GM19240 (cell line): ENCODE results near the gene HS3ST4.
"Not testable (repeated sequence)": the region's sequence is repeated elsewhere in the genome, so short reads cannot be mapped to it uniquely, and the experiment has no call there.

Experiments used
- DNase-seq: peaks from one replicate; pipeline ENCODE4 v3.0.0; 2011; ENCODE audit warnings: low spot score; ENCODE audit not compliant: insufficient read length

The HS3ST4 gene

DNA sequence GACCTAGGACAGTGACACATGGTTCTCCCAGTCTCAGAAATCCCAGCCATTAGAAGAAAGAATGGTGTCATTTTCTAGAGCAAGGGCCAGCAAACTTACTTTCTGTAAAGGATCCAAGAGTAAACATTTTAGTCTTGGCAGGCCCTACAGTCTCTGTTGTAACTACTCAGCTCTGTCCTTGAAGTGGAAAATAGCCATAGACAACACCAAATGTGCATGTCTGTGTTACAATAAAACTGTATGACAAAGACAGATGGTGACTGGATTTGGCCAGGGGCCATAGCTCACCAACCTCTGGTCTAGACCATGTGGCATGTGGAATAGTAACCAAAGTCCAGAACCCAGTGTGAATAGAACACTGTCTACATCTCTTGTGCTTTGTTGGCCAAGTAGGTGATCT is 286.5 kb downstream of the HS3ST4 start:
- no peak for DNase-seq

GRCh38 chr16:25988084-25988483 is 296.3 kb downstream of the HS3ST4 start:
- no peak for DNase-seq

- no peak for DNase-seq
Observed at GRCh38 chr16:25988882-25989281, 297.1 kb downstream of the HS3ST4 start.

DNA sequence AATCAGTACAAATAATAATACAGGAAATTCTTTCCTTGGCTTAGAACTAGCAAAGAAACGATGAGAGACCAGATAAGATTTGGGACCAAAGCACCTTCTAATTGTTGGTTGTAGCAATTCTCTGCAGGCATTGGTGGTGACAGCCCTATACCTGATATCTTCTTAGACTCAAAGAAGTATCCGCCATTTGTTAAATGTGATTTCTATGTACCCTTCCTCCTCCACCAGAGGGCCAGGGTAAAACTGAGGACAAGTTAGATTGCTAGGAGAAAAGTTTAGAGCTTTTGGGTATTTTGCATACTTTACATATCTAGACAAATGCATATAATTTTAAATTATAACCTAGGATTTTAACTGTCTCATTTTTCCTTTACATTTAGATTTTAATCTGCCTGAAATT is 304.3 kb downstream of the HS3ST4 start:
- no peak for DNase-seq

DNA sequence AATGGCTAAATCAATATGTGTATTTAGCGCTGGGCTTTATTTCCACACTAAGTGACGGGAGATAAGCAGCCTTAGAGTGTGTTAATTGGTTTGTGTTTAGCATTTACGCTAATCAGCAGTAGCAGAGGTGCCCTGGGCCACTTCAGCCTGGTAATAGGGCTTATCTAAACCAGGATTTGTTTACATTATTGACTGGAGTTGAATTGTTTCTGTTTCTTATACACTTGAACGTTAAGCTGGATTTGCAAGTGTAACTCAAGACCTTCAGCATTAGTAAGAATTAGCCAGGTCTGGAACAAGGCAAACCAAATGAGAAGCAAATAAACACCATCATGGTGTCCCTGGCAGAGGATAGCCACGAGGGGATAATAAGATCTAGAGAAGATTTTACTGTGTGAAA is 313.6 kb downstream of the HS3ST4 start:
- DNase-seq, result no peak

GRCh38 chr16:26012376-26012775 is 320.6 kb downstream of the HS3ST4 start:
- no peak for DNase-seq

GRCh38 chr16:26015776-26016175 is 324.0 kb downstream of the HS3ST4 start:
- DNase-seq, result no peak

- no peak for DNase-seq
Observed at GRCh38 chr16:26016989-26017388, 325.2 kb downstream of the HS3ST4 start.

DNA sequence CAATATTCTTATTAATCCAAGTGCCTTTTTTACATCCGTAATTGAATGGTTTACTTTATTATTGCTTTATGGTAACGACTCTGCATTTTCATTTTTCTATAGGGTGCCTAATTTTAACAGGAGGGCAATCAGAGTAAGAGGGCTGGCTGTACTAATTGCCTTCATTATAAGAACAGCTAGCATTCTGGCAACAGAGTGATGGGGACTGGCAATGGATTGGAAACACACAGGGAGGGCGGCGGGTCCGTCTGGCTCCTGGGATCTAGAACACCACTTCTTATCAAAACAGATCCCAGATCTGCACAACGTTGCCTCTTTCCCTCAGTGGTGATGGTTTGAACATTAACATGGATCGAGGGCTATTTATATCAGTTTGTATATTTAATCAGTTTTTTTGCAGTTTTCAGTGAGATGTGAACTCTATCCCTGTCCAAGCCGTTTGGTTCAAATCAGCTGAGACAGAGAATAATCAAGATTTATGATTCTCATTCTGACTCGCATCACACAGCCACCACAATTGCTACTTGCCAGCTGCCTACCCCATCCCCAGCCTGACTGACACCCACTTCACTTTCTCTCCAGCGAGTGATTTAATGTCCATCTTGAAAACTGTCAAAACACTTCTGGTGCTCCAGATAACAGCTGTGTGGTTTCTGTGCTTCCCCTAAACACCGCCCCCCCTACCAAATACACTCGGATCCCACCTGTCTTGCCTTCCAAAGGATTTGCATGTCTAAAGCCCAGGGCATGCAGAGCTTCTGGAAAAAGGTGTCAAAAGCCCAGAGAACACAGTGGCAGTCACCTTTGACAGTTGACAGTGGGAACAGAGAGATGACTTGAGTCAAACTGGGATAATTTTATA is 327.9 kb downstream of the HS3ST4 start:
- no peak for DNase-seq

- no peak for DNase-seq
Observed at GRCh38 chr16:26026709-26027450, 335.1 kb downstream of the HS3ST4 start.

DNA sequence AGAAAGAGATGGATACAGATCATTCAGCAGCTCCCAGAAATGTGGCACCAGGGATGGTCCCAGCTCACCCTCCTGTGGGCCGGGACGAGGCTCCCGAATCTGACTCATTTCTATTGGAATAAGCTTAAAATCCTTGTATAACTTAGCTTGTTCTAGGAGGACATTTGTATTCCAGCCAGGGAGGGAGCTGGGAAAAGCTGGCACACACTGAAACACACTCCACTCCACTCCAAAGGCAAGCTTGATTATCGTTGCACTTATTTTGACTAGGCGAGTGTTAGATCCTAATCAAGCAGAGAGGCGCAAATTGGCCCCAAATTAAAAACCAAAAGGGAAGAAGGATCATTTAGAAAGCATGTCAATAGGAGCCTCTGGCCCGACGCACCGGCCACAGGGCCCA is 339.5 kb downstream of the HS3ST4 start:
- DNase-seq, result no peak

DNA sequence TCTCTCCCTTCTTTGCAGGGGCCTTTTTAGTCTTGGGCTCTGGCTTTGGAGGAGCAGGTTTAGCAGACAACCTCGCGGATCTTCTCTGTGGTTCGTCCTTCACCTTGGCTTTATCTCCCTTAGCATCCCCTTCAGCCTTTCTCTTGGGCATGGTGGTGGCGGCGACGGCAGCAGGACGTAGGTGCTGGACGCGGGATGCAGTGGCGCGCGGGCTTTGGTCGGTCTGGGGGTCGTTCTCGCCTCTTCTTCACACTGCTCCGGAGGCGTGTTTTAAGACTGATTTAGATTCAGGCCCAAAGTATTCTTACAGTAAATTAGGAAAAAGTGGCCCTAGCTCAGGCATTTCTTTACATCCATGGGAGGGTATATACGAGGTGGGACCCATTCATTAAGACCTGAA is 340.9 kb downstream of the HS3ST4 start:
- not testable (repeated sequence) for DNase-seq

GRCh38 chr16:26041952-26042668 is 350.4 kb downstream of the HS3ST4 start:
- no peak for DNase-seq

DNA sequence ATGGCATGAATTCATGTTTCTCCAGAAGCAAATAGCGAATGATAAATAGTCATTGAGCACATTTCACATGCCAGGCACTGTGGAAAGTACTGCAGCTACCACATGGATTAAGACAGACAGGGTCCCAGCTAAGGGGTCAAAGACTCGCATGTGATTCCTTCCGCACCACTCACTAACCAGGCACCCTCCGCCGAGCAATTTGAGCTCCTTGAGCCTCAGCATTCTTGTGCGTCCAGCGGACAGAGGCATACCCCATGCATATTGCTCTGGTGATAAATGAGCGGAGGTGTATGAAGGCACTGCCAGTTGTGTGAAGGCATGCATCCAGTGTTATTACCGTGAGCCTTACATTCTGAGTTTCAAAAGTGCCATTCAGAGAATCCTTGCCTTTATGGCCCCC is 358.7 kb downstream of the HS3ST4 start:
- DNase-seq, result no peak

GRCh38 chr16:26051063-26051462 is 359.3 kb downstream of the HS3ST4 start:
- DNase-seq, result no peak

GRCh38 chr16:26053889-26054288 is 362.1 kb downstream of the HS3ST4 start:
- no peak for DNase-seq

- no peak for DNase-seq
Observed at GRCh38 chr16:26058326-26058725, 366.6 kb downstream of the HS3ST4 start.

GRCh38 chr16:26070302-26071100 is 378.7 kb downstream of the HS3ST4 start:
- DNase-seq, result no peak

DNA sequence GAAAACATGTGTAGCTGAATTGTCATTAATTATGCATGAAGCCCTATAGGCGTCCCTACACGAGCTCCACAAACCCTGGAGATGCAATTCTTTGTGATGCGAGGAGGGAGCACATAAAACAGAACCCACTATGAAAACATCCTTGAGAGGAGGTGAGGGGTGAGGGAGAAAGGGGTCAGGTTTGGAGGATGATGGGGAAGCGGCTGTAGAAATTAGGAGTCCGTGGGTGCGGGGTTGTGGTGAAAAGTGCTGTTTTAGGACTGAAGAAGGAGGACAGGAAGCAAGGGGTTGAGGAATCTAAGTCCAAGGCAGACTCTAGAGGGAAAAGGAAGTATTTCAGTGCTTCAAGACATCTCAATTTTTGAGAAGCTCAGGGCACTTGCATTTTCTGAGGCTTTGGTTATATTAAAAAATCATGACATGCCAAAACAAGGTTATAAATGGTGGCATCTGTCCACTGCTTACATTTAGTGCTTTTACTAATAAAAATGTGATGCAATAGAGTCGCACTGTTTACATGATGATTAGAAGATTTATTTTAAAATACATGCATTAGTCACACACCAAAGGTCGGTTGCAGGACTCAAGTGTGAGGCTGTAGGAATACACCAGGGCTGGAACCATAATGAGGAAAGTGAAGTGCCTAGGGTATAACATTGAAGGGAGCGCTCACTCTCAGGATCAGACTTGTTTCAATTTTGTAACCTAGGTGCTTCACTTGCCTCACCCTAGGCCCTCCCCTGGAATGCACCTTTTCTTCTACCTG is 379.5 kb downstream of the HS3ST4 start:
- no peak for DNase-seq

DNA sequence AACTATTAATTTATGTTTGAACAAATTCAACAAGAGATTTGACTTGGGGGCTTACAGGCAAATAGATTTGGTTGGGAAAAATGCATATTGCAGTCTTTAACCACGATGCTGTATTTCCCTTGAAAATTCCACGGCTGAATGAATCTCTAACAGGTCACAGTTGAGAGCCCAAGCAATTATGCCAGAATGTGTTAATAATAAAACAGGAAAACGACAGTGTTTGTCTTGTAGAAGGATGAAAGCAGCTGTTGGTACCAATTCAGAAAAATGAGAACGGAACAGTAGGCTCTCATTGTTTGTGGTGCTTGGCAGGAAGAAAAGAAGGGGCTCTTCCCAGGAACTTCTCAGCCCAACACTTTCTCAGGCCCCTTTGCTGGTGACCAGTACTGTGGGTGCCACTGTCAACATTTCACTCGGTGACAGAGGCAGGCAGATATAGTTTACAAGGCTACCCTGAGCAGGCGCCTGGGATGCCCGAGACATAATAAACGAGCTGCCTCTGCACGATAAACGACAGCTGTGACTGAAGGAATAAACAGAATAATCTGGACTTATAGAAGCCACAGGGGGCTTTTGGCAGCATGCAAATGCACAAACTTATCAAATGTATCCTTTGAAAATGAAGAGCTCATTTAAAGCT is 387.1 kb downstream of the HS3ST4 start:
- no peak for DNase-seq
